ENCODE results near the gene RDH5. TPM values are rescaled to one million over a fixed set of nuclear protein-coding genes. Genes with fewer than 3 reads are reported as not detected.
A peak's percentile ranks its signal among the peaks of the same experiment; 100 is the strongest.

The RDH5 gene
- total and polyA plus RNA-seq, 2 of the 13 experiments (the other 11 are each of a cell fraction or from before 2014, with no cell fraction given) = 2.6 to 5.7 TPM

DNA sequence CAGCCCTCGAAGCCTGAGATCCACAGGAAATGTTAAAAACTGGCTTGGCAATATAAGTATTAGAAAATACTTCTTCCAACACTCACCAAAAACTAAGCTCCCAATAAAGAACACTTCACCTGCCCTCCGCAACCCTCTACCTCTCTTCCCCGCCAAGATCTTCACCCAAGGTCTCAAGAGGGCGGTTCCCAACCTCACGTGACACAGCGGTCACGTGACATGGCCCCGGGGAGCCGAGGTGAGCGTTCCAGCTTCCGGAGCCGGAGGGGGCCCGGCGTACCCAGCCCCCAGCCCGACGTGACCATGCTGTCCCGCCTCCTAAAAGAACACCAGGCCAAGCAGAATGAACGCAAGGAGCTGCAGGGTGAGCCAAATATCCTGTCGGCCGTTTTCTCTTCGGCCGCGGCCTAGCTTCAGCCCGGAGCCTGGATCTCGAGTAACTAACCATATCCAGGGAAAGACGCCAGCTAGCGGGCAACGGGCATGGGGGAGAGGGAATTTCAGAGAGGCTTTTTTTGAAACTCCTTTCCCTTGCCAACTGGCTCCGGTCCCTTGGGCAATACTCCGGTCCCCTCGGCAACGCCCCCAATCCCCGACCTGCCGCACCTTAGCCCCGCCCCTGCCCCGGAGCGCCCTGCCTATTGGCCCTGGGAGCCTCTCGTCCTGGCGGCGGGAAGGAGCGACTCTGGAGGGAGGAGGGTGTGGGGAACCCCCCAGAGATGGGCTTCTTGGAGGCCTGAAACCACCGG lies 4.2 kb upstream of the RDH5 start, which contains the start of gene BLOC1S1 (continued):
- TF ChIP-seq, protein P1, sequence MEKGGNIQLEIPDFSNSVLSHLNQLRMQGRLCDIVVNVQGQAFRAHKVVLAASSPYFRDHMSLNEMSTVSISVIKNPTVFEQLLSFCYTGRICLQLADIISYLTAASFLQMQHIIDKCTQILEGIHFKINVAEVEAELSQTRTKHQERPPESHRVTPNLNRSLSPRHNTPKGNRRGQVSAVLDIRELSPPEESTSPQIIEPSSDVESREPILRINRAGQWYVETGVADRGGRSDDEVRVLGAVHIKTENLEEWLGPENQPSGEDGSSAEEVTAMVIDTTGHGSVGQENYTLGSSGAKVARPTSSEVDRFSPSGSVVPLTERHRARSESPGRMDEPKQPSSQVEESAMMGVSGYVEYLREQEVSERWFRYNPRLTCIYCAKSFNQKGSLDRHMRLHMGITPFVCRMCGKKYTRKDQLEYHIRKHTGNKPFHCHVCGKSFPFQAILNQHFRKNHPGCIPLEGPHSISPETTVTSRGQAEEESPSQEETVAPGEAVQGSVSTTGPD (CRISPR knock-in tag; IDR thresholded peaks at IDR 0.05) = no peak
- TF ChIP-seq NR1H2 (CRISPR knock-in tag; IDR thresholded peaks at IDR 0.05; ENCODE audit: borderline replicate concordance, low read depth) = no peak
- TF ChIP-seq RFX3 (CRISPR knock-in tag; IDR thresholded peaks at IDR 0.05) = no peak
- TF ChIP-seq NCOA1 (CRISPR knock-in tag; IDR thresholded peaks at IDR 0.05) = 0 out of 2 replicates have a peak, but pooled peaks have one; percentile 52
- TF ChIP-seq, protein P2, sequence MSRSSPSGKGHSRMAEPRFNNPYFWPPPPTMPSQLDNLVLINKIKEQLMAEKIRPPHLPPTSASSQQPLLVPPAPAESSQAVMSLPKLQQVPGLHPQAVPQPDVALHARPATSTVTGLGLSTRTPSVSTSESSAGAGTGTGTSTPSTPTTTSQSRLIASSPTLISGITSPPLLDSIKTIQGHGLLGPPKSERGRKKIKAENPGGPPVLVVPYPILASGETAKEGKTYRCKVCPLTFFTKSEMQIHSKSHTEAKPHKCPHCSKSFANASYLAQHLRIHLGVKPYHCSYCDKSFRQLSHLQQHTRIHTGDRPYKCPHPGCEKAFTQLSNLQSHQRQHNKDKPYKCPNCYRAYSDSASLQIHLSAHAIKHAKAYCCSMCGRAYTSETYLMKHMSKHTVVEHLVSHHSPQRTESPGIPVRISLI (CRISPR knock-in tag; IDR thresholded peaks at IDR 0.05; ENCODE audit: borderline replicate concordance) = 0 out of 2 replicates have a peak, but pooled peaks have one; percentile 16
- no peak for TF ChIP-seq ZNF432 (CRISPR knock-in tag; IDR thresholded peaks at IDR 0.05; ENCODE audit: borderline replicate concordance)
- TF ChIP-seq, protein P3, sequence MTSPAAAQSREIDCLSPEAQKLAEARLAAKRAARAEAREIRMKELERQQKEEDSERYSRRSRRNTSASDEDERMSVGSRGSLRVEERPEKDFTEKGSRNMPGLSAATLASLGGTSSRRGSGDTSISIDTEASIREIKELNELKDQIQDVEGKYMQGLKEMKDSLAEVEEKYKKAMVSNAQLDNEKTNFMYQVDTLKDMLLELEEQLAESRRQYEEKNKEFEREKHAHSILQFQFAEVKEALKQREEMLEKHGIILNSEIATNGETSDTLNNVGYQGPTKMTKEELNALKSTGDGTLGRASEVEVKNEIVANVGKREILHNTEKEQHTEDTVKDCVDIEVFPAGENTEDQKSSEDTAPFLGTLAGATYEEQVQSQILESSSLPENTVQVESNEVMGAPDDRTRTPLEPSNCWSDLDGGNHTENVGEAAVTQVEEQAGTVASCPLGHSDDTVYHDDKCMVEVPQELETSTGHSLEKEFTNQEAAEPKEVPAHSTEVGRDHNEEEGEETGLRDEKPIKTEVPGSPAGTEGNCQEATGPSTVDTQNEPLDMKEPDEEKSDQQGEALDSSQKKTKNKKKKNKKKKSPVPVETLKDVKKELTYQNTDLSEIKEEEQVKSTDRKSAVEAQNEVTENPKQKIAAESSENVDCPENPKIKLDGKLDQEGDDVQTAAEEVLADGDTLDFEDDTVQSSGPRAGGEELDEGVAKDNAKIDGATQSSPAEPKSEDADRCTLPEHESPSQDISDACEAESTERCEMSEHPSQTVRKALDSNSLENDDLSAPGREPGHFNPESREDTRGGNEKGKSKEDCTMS (CRISPR knock-in tag; conservative IDR thresholded peaks at IDR 0.05) = peak; percentile 49; the same call in 1 of the 2 replicates
- TF ChIP-seq SP140L (CRISPR knock-in tag; IDR thresholded peaks at IDR 0.05; ENCODE audit: borderline replicate concordance) = no peak; the same call in 1 of the 2 replicates
- peak; percentile 46; the same call in 1 of the 2 replicates for TF ChIP-seq ZNF816 (CRISPR knock-in tag; IDR thresholded peaks at IDR 0.05; ENCODE audit: borderline replicate concordance)
- no peak for TF ChIP-seq ZNF530 (CRISPR knock-in tag; IDR thresholded peaks at IDR 0.05; ENCODE audit: low read depth)
- no peak for TF ChIP-seq ARNT (IDR thresholded peaks at IDR 0.05)
- peak; percentile 69; the same call in 1 of the 2 replicates for TF ChIP-seq KLF6 (CRISPR knock-in tag; IDR thresholded peaks at IDR 0.05)
- TF ChIP-seq BCL6 (CRISPR knock-in tag; IDR thresholded peaks at IDR 0.05) = peak; percentile 62
- no peak for TF ChIP-seq RBAK (CRISPR knock-in tag; IDR thresholded peaks at IDR 0.05)
- no peak for TF ChIP-seq ZNF296 (CRISPR knock-in tag; conservative IDR thresholded peaks at IDR 0.05)
- TF ChIP-seq, protein P4, sequence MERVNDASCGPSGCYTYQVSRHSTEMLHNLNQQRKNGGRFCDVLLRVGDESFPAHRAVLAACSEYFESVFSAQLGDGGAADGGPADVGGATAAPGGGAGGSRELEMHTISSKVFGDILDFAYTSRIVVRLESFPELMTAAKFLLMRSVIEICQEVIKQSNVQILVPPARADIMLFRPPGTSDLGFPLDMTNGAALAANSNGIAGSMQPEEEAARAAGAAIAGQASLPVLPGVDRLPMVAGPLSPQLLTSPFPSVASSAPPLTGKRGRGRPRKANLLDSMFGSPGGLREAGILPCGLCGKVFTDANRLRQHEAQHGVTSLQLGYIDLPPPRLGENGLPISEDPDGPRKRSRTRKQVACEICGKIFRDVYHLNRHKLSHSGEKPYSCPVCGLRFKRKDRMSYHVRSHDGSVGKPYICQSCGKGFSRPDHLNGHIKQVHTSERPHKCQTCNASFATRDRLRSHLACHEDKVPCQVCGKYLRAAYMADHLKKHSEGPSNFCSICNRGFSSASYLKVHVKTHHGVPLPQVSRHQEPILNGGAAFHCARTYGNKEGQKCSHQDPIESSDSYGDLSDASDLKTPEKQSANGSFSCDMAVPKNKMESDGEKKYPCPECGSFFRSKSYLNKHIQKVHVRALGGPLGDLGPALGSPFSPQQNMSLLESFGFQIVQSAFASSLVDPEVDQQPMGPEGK (CRISPR knock-in tag; IDR thresholded peaks at IDR 0.05) = peak; percentile 99
- 0 out of 2 replicates have a peak, but pooled peaks have one; percentile 30 for TF ChIP-seq ZBTB20 (CRISPR knock-in tag; IDR thresholded peaks at IDR 0.05; ENCODE audit: borderline replicate concordance, low read depth)
- peak; percentile 99 for TF ChIP-seq SAP130 (CRISPR knock-in tag; IDR thresholded peaks at IDR 0.05; ENCODE audit: low read depth)
- no peak for TF ChIP-seq ZBTB8A (CRISPR knock-in tag; IDR thresholded peaks at IDR 0.05; ENCODE audit: borderline replicate concordance, low read depth)
- TF ChIP-seq TP53 (CRISPR knock-in tag; conservative IDR thresholded peaks at IDR 0.05) = no peak
- TF ChIP-seq HOXA7 (CRISPR knock-in tag; IDR thresholded peaks at IDR 0.05) = no peak
